ENCODE results near the gene JOSD2. TPM values are rescaled to one million over a fixed set of nuclear protein-coding genes. Genes with fewer than 3 reads are reported as not detected.

Gene JOSD2
- total RNA-seq, 1 donor from 2014 or later: 41.7 TPM

GRCh38 chr19:50551034-50551714, 40.2 kb upstream of the JOSD2 start:
- H3K4me3 Mint-ChIP-seq: no peak overlapping the region
- H3K36me3 Mint-ChIP-seq (ENCODE audit: low read depth): no peaks in the 10 kb centered on the region
- no peaks in the 10 kb centered on the region for H3K4me1 Mint-ChIP-seq (ENCODE audit: low read depth)
- intact Hi-C loops (cut with micrococcal nuclease): no loop called here
- H3K9me3 Mint-ChIP-seq: no peaks in the 10 kb centered on the region
- no peak for DNase-seq (ENCODE audit: low spot score)
- peaks cover 29% of the 10 kb centered on the region for H3K27me3 Mint-ChIP-seq (ENCODE audit: insufficient read depth)
- H3K27ac Mint-ChIP-seq: no peak overlapping the region

DNA sequence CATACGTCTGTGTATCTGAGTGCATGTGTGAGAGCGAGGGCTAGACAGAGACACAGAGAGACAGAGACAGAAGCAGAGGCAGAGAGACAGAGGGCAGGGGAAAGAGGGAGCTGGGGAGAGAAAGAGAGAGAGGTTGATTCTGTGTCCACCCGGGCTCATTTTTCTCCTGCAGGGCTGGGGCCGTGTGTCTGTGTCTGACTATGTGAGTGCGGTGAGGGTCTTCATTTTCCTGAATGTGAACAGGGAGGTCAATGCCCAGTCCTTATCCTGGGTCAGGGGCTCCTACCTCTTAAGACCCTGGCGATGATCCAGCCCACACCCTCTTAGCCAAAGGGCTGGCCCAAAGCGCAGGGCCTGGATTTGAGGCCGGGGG, 39.6 kb upstream of the JOSD2 start:
- Mint-ChIP-seq H3K27me3 (ENCODE audit: insufficient read depth) (peaks cover 27% of the 10 kb centered on the region), H3K9me3 (no peaks in the 10 kb centered on the region), H3K4me3 (no peak overlapping the region), H3K36me3 (ENCODE audit: low read depth) (no peaks in the 10 kb centered on the region), H3K4me1 (ENCODE audit: low read depth) (no peaks in the 10 kb centered on the region), H3K27ac (no peak overlapping the region)
- intact Hi-C loops (cut with micrococcal nuclease): no loop called here
- no peak for DNase-seq (ENCODE audit: low spot score)

GRCh38 chr19:50549927-50550593, 39.1 kb upstream of the JOSD2 start:
- H3K4me1 Mint-ChIP-seq (ENCODE audit: low read depth): no peaks in the 10 kb centered on the region
- peaks cover 23% of the 10 kb centered on the region for H3K27me3 Mint-ChIP-seq (ENCODE audit: insufficient read depth)
- no peak overlapping the region for H3K27ac Mint-ChIP-seq
- H3K36me3 Mint-ChIP-seq (ENCODE audit: low read depth): no peaks in the 10 kb centered on the region
- intact Hi-C loops (cut with micrococcal nuclease): no loop called here
- no peak for DNase-seq (ENCODE audit: low spot score)
- H3K4me3 Mint-ChIP-seq: no peak overlapping the region
- no peaks in the 10 kb centered on the region for H3K9me3 Mint-ChIP-seq

DNA sequence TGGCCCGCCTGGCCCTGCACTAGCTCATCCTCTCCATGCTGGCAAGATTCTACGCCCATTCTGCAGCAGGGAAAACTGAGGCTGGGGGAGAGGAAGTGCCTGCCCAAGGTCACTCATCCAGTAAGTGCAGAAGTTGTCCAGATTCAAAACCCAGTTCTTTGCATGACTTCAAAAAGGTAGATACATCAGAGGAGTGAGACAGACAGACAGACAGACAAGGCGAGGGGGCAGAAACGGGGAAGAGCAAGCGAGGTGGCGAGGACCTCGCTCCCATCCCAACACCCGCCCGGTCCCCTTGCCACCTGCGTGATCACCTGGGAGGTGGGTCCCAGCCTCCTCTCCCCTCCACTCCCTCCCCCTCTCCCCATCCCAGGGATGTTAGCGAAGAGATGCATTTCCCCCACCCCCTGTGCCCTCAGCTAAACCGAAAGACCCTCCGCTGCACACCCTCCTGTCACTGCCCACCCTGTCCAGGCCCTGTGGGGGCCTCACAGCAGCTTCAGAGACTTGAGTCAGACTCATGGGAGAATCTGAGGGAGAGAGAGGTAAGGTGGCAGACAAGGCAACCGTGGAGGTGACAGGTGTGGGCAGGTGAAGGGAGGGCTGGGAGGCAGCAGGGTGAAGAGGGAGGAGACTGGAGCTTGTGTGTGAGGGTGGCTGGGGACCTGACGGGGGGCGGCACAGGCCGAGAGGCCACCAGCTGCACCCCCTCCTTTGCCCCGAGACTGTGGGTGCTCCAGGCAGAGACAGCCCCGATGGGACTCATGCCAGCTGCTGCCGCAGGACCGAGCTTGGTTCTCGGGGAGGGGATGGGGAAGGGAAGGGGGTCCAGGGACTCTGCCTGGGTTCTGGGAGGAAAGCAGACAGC, 38.3 kb upstream of the JOSD2 start:
- no peaks in the 10 kb centered on the region for H3K9me3 Mint-ChIP-seq
- intact Hi-C loops (cut with micrococcal nuclease): no loop called here
- no peaks in the 10 kb centered on the region for H3K36me3 Mint-ChIP-seq (ENCODE audit: low read depth)
- no peak for DNase-seq (ENCODE audit: low spot score)
- H3K27me3 Mint-ChIP-seq (ENCODE audit: insufficient read depth): peaks cover 22% of the 10 kb centered on the region
- H3K4me1 Mint-ChIP-seq (ENCODE audit: low read depth): no peaks in the 10 kb centered on the region
- H3K27ac Mint-ChIP-seq: no peak overlapping the region
- no peak overlapping the region for H3K4me3 Mint-ChIP-seq

- peaks cover 20% of the 10 kb centered on the region for H3K27me3 Mint-ChIP-seq (ENCODE audit: insufficient read depth)
- intact Hi-C loops (cut with micrococcal nuclease): no loop called here
- H3K9me3 Mint-ChIP-seq: no peaks in the 10 kb centered on the region
- no peaks in the 10 kb centered on the region for H3K4me1 Mint-ChIP-seq (ENCODE audit: low read depth)
- H3K27ac Mint-ChIP-seq: no peak overlapping the region
- no peaks in the 10 kb centered on the region for H3K36me3 Mint-ChIP-seq (ENCODE audit: low read depth)
- H3K4me3 Mint-ChIP-seq: no peak overlapping the region
- DNase-seq (ENCODE audit: low spot score): no peak
Observed at GRCh38 chr19:50548191-50549058, 37.4 kb upstream of the JOSD2 start.

- H3K9me3 Mint-ChIP-seq: no peaks in the 10 kb centered on the region
- no peak overlapping the region for H3K27ac Mint-ChIP-seq
- intact Hi-C loops (cut with micrococcal nuclease): no loop called here
- H3K36me3 Mint-ChIP-seq (ENCODE audit: low read depth): no peaks in the 10 kb centered on the region
- no peak overlapping the region for H3K4me3 Mint-ChIP-seq
- H3K4me1 Mint-ChIP-seq (ENCODE audit: low read depth): no peaks in the 10 kb centered on the region
- no peak for DNase-seq (ENCODE audit: low spot score)
- H3K27me3 Mint-ChIP-seq (ENCODE audit: insufficient read depth): peaks cover 12% of the 10 kb centered on the region
Observed at GRCh38 chr19:50547385-50548190, 36.6 kb upstream of the JOSD2 start.

- intact Hi-C loops (cut with micrococcal nuclease): no loop called here
- Mint-ChIP-seq H3K27me3 (ENCODE audit: insufficient read depth) (peaks cover 6% of the 10 kb centered on the region), H3K4me1 (ENCODE audit: low read depth) (no peaks in the 10 kb centered on the region), H3K27ac (no peak overlapping the region), H3K36me3 (ENCODE audit: low read depth) (no peaks in the 10 kb centered on the region), H3K4me3 (no peak overlapping the region), H3K9me3 (no peaks in the 10 kb centered on the region)
- no peak for DNase-seq (ENCODE audit: low spot score)
Observed at GRCh38 chr19:50546527-50547221, 35.7 kb upstream of the JOSD2 start.

DNA sequence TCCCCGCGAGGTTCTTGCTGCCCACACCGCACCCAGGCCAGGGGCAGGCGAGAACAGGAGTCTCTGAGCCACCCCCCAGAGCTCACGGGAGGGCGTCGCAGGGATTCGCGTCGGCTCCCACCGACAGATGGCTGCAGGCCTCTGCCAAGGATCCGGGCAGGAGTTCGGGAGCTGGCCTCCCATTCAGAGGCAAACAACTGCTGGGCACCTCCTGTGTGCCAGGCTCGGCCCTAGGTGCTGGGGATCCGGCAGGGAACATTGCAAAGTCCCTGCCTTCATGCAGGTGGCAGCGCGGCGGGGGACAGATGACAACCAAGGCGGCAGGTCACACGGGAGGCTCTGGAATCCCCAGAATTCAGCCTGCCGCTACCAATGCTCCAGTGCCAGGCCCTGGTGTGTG, 32.0 kb upstream of the JOSD2 start:
- intact Hi-C loops (cut with micrococcal nuclease): no loop called here
- Mint-ChIP-seq H3K27me3 (ENCODE audit: insufficient read depth) (no peaks in the 10 kb centered on the region), H3K4me3 (no peak overlapping the region), H3K27ac (no peak overlapping the region), H3K9me3 (no peaks in the 10 kb centered on the region), H3K4me1 (ENCODE audit: low read depth) (no peaks in the 10 kb centered on the region), H3K36me3 (ENCODE audit: low read depth) (no peaks in the 10 kb centered on the region)
- no peak for DNase-seq (ENCODE audit: low spot score)

DNA sequence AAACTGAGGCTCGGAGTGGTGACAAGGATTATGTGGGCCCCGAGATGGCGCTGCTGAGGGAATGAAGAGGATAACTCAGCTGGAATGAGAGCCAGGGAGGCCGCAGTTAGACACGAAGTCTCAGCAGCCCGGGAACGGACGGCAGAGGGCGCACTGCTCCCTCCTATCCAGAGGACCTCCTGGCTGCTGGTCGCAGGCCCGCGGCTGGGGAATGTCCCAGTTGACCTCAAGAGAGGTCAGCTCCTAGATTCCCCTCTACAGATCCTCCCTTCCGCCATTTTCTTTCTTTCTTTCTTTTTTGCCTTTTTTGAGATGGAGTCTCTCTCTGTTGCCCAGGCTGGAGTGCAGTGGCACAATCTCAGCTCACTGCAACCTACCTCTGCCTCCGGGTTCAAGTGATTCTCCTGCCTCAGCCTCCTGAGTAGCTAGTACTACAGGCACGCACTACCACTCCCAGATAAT, 26.8 kb upstream of the JOSD2 start:
- Mint-ChIP-seq H3K9me3 (peaks cover 5% of the 10 kb centered on the region), H3K27ac (no peak overlapping the region), H3K4me1 (ENCODE audit: low read depth) (no peaks in the 10 kb centered on the region), H3K4me3 (no peak overlapping the region), H3K36me3 (ENCODE audit: low read depth) (peaks cover 2% of the 10 kb centered on the region), H3K27me3 (ENCODE audit: insufficient read depth) (peaks cover 4% of the 10 kb centered on the region)
- intact Hi-C loops (cut with micrococcal nuclease): loop anchor here (1.0 kb wide), 3 partner anchors 19 to 385 kb away; no protein-coding TSS in a partner anchor
- peak; percentile 31 for DNase-seq (ENCODE audit: low spot score)

DNA sequence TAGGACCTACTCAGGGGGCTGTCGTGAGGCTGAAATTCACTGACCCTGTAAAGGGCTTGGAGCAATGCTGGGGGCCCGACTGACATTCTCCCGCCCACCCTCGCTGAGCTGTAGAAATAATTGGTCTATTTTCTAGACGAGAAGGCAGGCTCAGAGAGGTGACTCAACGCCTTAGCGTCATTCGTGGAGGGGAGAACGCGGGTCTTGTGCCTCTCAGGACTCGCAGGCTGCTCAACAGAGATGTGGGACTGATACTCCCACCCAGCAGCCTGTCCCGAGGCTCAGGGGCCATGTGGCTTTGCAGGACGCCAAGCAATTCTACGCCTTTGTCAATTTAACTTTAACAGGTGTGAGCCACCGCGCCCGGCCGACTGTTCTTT, 26.3 kb upstream of the JOSD2 start:
- no peak overlapping the region for H3K4me3 Mint-ChIP-seq
- intact Hi-C loops (cut with micrococcal nuclease): loop anchor here (1.0 kb wide), 3 partner anchors 19 to 385 kb away; no protein-coding TSS in a partner anchor
- H3K27me3 Mint-ChIP-seq (ENCODE audit: insufficient read depth): peaks cover 4% of the 10 kb centered on the region
- no peak overlapping the region for H3K27ac Mint-ChIP-seq
- peaks cover 2% of the 10 kb centered on the region for H3K36me3 Mint-ChIP-seq (ENCODE audit: low read depth)
- peaks cover 5% of the 10 kb centered on the region for H3K9me3 Mint-ChIP-seq
- no peaks in the 10 kb centered on the region for H3K4me1 Mint-ChIP-seq (ENCODE audit: low read depth)
- no peak for DNase-seq (ENCODE audit: low spot score)

- DNase-seq (ENCODE audit: low spot score): no peak
- intact Hi-C loops (cut with micrococcal nuclease): loop anchor here (1.0 kb wide), 3 partner anchors 20 to 386 kb away; no protein-coding TSS in a partner anchor
- no peak overlapping the region for H3K27ac Mint-ChIP-seq
- H3K9me3 Mint-ChIP-seq: peaks cover 5% of the 10 kb centered on the region
- peaks cover 4% of the 10 kb centered on the region for H3K27me3 Mint-ChIP-seq (ENCODE audit: insufficient read depth)
- H3K4me3 Mint-ChIP-seq: no peak overlapping the region
- peaks cover 2% of the 10 kb centered on the region for H3K36me3 Mint-ChIP-seq (ENCODE audit: low read depth)
- no peaks in the 10 kb centered on the region for H3K4me1 Mint-ChIP-seq (ENCODE audit: low read depth)
Observed at GRCh38 chr19:50536662-50537305, 25.8 kb upstream of the JOSD2 start.
